ENCODE measurements around the gene SPTLC3.

SPTLC3 gene

GRCh38 chr20:13058666-13059389 is 50.1 kb downstream of the SPTLC3 start:
- TF ChIP-seq, protein P1, sequence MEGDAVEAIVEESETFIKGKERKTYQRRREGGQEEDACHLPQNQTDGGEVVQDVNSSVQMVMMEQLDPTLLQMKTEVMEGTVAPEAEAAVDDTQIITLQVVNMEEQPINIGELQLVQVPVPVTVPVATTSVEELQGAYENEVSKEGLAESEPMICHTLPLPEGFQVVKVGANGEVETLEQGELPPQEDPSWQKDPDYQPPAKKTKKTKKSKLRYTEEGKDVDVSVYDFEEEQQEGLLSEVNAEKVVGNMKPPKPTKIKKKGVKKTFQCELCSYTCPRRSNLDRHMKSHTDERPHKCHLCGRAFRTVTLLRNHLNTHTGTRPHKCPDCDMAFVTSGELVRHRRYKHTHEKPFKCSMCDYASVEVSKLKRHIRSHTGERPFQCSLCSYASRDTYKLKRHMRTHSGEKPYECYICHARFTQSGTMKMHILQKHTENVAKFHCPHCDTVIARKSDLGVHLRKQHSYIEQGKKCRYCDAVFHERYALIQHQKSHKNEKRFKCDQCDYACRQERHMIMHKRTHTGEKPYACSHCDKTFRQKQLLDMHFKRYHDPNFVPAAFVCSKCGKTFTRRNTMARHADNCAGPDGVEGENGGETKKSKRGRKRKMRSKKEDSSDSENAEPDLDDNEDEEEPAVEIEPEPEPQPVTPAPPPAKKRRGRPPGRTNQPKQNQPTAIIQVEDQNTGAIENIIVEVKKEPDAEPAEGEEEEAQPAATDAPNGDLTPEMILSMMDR (conservative IDR thresholded peaks at IDR 0.05; ENCODE audit: control insufficient read depth, insufficient read depth, low read depth, low read length) = no peak
- DNase-seq (ENCODE audit: low read depth) = no peak
- no peak overlapping the region for H3K4me3 ChIP-seq (ENCODE audit: control insufficient read depth, low read depth, low read length)

GRCh38 chr20:13059398-13060136 is 50.8 kb downstream of the SPTLC3 start:
- H3K4me3 ChIP-seq (ENCODE audit: control insufficient read depth, low read depth, low read length) = no peak overlapping the region
- DNase-seq (ENCODE audit: low read depth) = no peak
- TF ChIP-seq, protein P1 (conservative IDR thresholded peaks at IDR 0.05; ENCODE audit: control insufficient read depth, insufficient read depth, low read depth, low read length) = no peak

GRCh38 chr20:13060327-13060726 is 51.6 kb downstream of the SPTLC3 start:
- no peak overlapping the region for H3K4me3 ChIP-seq (ENCODE audit: control insufficient read depth, low read depth, low read length)
- TF ChIP-seq, protein P1 (conservative IDR thresholded peaks at IDR 0.05; ENCODE audit: control insufficient read depth, insufficient read depth, low read depth, low read length) = no peak

GRCh38 chr20:13061381-13061780 is 52.6 kb downstream of the SPTLC3 start:
- TF ChIP-seq, protein P1 (conservative IDR thresholded peaks at IDR 0.05; ENCODE audit: control insufficient read depth, insufficient read depth, low read depth, low read length) = no peak
- no peak overlapping the region for H3K4me3 ChIP-seq (ENCODE audit: control insufficient read depth, low read depth, low read length)
- no peak for DNase-seq (ENCODE audit: low read depth)

More at GRCh38 chr20:13060327-13060726, 51.6 kb downstream of the SPTLC3 start:
- no peak for DNase-seq (ENCODE audit: low read depth)

- TF ChIP-seq, protein P1 (conservative IDR thresholded peaks at IDR 0.05; ENCODE audit: control insufficient read depth, insufficient read depth, low read depth, low read length) = no peak
- DNase-seq (ENCODE audit: low read depth) = no peak
- H3K4me3 ChIP-seq (ENCODE audit: control insufficient read depth, low read depth, low read length) = no peak overlapping the region
These were observed 54.0 kb downstream of the SPTLC3 start for GRCh38 chr20:13062789-13063188.

- DNase-seq (ENCODE audit: low read depth) = no peak
- H3K4me3 ChIP-seq (ENCODE audit: control insufficient read depth, low read depth, low read length) = no peak overlapping the region
- TF ChIP-seq, protein P1 (conservative IDR thresholded peaks at IDR 0.05; ENCODE audit: control insufficient read depth, insufficient read depth, low read depth, low read length) = no peak
These were observed 59.6 kb downstream of the SPTLC3 start for GRCh38 chr20:13068336-13068735.

All from fibroblast of mammary gland (primary cell).